Thymus (tissue), 11 donors: Measurements from ENCODE around the gene PARD3B. TPM values are rescaled to one million over a fixed set of nuclear protein-coding genes. Genes with fewer than 3 reads are reported as not detected.

Experiments
- DNase-seq, 9 donors: peaks; one replicate each; pipeline ENCODE4 v3.0.0-alpha.2; 2013; ENCODE audit warnings: low spot score in 9 of 9, low read depth in 6 of 9, missing footprints in 1 of 9
- H3K27ac ChIP-seq, 2 donors: one replicate each; pipeline ENCODE4 v1.5.1; 2013; ENCODE audit warnings: control low read depth in 1 of 2, low read depth in 1 of 2, low read length in 1 of 2, mild to moderate bottlenecking in 1 of 2, moderate library complexity in 1 of 2
- H3K27me3 ChIP-seq, 2 donors: one replicate each; pipeline ENCODE4 v1.5.1; 2013; ENCODE audit warnings: low read length in 1 of 2; ENCODE audit not compliant: control insufficient read depth in 2 of 2, insufficient read depth in 1 of 2
- H3K36me3 ChIP-seq, 2 donors: one replicate each; pipeline ENCODE4 v1.5.1; 2013; ENCODE audit warnings: low read length in 1 of 2, mild to moderate bottlenecking in 1 of 2, moderate library complexity in 1 of 2; ENCODE audit not compliant: control insufficient read depth in 2 of 2, insufficient read depth in 2 of 2
- H3K4me1 ChIP-seq, 2 donors: one replicate each; pipeline ENCODE4 v1.5.1; 2013; ENCODE audit warnings: low read length in 2 of 2; ENCODE audit not compliant: control insufficient read depth in 2 of 2, insufficient read depth in 2 of 2
- H3K4me3 ChIP-seq, 2 donors: one replicate each; pipeline ENCODE4 v1.5.1; 2013; ENCODE audit warnings: low read length in 2 of 2, control low read depth in 1 of 2, mild to moderate bottlenecking in 1 of 2
- H3K9me3 ChIP-seq, 2 donors: one replicate each; pipeline ENCODE4 v1.5.1; 2013; ENCODE audit warnings: low read length in 1 of 2, mild to moderate bottlenecking in 1 of 2; ENCODE audit not compliant: control insufficient read depth in 2 of 2, insufficient read depth in 1 of 2
- WGBS: extraction: QIAGEN DNeasy Blood & Tissue Kit; methylation state at CpG from one replicate; pipeline ENCODE4 v1.1.7; 2013; 5-methylcytosine and 5-hydroxymethylcytosine counted together
- polyA plus RNA-seq: library from polyadenylated mRNA; stranded (reverse); fragments of 200-250 nt; gene quantifications from one replicate; pipeline ENCODE4 v1.2.3, GENCODE V29; 2013
- total RNA-seq: library from RNA; stranded (reverse); fragments of 120-200 nt; gene quantifications from one replicate; pipeline ENCODE4 v1.2.4, GENCODE V29; 2013
- donor health status: healthy.

Gene PARD3B
- total and polyA plus RNA-seq, 2 donors: 1.0 to 2.4 TPM

DNA sequence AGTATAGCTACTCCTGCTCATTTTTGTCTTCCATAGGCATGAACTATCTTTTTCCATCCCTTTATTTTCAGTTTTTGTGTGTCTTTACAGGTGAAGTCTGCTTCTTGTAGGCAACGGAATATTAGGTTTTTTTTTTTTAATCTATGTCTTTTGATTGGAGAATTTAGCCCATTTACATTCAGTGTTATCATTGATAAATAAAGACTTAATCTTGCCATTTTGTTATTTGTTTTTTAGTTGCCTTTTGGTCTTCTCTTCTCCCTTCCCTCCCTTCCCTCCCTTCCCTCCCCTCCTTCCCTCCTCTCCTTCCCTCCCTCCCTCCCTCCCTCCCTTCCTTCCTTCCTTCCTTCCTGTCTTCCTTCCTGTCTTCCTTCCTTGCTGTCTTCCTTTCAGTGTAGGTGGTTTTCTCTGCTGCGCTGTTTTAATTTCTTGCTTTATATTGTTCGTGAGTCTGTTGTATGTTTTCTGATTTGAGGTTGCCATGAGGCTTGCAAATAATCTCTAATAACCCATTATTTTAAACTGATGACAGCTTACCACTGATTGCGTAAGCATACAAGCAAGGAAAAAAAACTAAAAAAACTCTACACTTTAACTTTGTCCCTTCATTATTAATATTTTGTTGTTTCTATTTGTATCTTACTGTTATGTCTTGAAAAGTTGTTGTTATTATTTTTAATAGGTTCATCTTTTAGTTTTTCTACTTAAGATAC, 353.8 kb downstream of the PARD3B start:
- H3K4me3 ChIP-seq: no peak overlapping the region
- H3K36me3 ChIP-seq: no peaks in the 10 kb centered on the region
- DNase-seq: no peak
- no peaks in the 10 kb centered on the region for H3K9me3 ChIP-seq
- no peaks in the 10 kb centered on the region for H3K4me1 ChIP-seq
- H3K27ac ChIP-seq: no peak overlapping the region
- no peaks in the 10 kb centered on the region for H3K27me3 ChIP-seq
- 97% methylated on average over 4 of the region's 4 CpGs for WGBS

DNA sequence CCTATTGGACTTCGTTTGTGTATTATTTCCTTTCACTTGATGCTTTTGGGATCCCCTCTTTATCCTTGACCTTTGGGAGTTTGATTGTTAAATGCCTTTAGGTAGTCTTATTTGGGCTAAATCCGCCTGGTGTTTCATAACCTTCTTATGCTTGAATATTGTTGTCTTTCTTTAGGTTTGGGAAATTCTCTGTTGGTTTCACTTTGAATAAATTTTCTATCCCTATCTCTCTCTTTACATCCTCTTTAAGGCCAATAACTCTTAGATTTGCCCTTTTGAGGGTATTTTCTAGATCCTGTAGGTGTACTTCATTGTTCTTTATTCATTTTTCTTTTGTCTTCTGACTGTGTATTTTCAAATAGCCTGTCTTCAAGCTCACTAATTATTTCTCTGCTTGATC, 354.7 kb downstream of the PARD3B start:
- Histone ChIP-seq H3K36me3 (no peaks in the 10 kb centered on the region), H3K27me3 (no peaks in the 10 kb centered on the region), H3K4me1 (no peaks in the 10 kb centered on the region), H3K27ac (no peak overlapping the region), H3K4me3 (no peak overlapping the region), H3K9me3 (no peaks in the 10 kb centered on the region)
- 86% methylated on average over 2 of the region's 2 CpGs for WGBS
- no peak for DNase-seq

- 65% methylated on average over 2 of the region's 2 CpGs for WGBS
- no peaks in the 10 kb centered on the region for H3K36me3 ChIP-seq
These were observed 355.2 kb downstream of the PARD3B start for GRCh38 chr2:204900487-204900886.

GRCh38 chr2:204900910-204901309, 355.6 kb downstream of the PARD3B start:
- Histone ChIP-seq H3K36me3 (no peaks in the 10 kb centered on the region), H3K27me3 (no peaks in the 10 kb centered on the region), H3K9me3 (no peaks in the 10 kb centered on the region), H3K4me1 (no peaks in the 10 kb centered on the region), H3K27ac (no peak overlapping the region), H3K4me3 (no peak overlapping the region)
- no peak for DNase-seq
- 92% methylated on average over 1 of the region's 1 CpG for WGBS

More at GRCh38 chr2:204900487-204900886, 355.2 kb downstream of the PARD3B start:
- Histone ChIP-seq H3K27me3 (no peaks in the 10 kb centered on the region), H3K9me3 (no peaks in the 10 kb centered on the region), H3K27ac (no peak overlapping the region), H3K4me1 (no peaks in the 10 kb centered on the region), H3K4me3 (no peak overlapping the region)
- no peak for DNase-seq

DNA sequence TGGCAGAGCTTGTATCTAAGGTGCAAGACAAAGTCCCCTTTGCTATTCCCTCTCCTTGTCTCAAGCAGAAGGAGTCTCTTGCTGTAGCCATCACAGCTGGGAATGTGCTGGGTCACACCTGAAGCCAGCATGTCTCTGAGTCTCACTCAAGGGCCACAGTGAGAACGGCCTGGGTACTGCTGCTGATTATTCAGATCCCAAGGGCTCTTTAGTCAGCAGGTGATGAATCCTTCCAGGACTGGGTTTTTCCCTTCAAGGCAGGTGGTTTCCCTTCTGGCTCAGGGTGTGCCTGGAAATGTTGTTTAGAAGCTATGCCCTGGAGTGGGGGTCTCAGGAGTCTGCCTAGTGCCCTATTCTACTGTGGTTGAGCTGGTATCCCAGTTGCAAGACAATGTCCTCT, 356.3 kb downstream of the PARD3B start:
- H3K36me3 ChIP-seq: no peaks in the 10 kb centered on the region
- H3K9me3 ChIP-seq: no peaks in the 10 kb centered on the region
- no peaks in the 10 kb centered on the region for H3K27me3 ChIP-seq
- WGBS: 96% methylated on average over 1 of the region's 1 CpG
- H3K4me3 ChIP-seq: no peak overlapping the region
- no peak overlapping the region for H3K27ac ChIP-seq
- H3K4me1 ChIP-seq: no peaks in the 10 kb centered on the region
- no peak for DNase-seq

- no peak overlapping the region for H3K27ac ChIP-seq
- no peak for DNase-seq
- H3K4me1 ChIP-seq: no peaks in the 10 kb centered on the region
- no peak overlapping the region for H3K4me3 ChIP-seq
- H3K9me3 ChIP-seq: no peaks in the 10 kb centered on the region
- H3K27me3 ChIP-seq: no peaks in the 10 kb centered on the region
- no peaks in the 10 kb centered on the region for H3K36me3 ChIP-seq
- 96% methylated on average over 2 of the region's 2 CpGs for WGBS
These were observed 364.5 kb downstream of the PARD3B start for GRCh38 chr2:204909791-204910190.

DNA sequence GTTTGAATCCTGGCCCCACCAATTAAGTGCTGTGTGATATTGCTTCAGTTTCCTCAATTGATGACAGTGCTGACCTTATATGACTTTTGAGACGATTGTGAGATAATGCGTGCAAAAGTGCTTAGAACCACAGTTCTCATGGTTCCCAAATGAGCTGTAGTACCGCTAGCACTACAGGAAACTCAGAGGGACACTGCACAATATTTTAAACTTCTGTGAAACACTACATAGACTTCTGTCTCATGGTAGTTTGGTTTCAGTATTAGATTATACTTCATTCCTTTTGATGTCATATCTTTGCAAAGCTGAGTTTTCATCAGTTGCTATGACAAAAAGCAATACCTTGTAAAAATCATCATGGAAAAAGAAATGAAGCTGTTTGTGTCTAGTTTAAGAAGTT, 368.0 kb downstream of the PARD3B start:
- 97% methylated on average over 3 of the region's 3 CpGs for WGBS
- Histone ChIP-seq H3K36me3 (no peaks in the 10 kb centered on the region), H3K9me3 (no peaks in the 10 kb centered on the region), H3K4me3 (no peak overlapping the region), H3K27ac (no peak overlapping the region), H3K27me3 (no peaks in the 10 kb centered on the region), H3K4me1 (no peaks in the 10 kb centered on the region)
- DNase-seq: no peak

DNA sequence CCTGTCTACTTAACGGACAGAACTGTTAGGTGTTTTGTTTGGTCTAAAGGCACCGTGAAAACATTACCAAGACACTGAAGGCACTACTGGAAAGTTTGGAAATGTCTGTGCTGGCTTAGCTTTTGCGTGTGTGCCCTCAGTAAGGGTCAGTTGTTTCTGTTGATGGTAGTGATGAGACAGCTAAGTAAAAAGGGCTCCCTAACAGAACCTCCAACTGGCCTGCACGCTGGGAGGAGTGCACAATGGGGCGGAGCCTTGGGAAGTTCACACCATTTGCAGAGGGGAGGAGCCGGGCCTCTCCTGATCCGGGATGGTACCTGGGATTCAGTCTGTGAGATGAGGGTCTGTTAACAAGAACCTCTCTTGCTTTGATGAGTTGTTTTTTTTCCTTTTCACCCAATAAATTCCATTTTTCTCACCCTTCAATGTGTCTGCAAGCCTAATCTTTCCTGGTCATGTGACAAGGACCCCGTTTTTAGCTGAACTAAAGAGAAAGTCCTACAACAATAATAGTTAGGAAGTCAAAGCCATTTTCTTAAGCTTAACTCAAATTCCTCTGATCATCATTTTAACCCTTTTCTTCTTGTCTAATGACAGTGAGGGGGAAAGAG, 368.7 kb downstream of the PARD3B start:
- Histone ChIP-seq H3K9me3 (no peaks in the 10 kb centered on the region), H3K4me3 (no peak overlapping the region), H3K27me3 (no peaks in the 10 kb centered on the region), H3K36me3 (no peaks in the 10 kb centered on the region), H3K27ac (no peak overlapping the region), H3K4me1 (no peaks in the 10 kb centered on the region)
- no peak for DNase-seq
- 94% methylated on average over 8 of the region's 8 CpGs for WGBS

DNA sequence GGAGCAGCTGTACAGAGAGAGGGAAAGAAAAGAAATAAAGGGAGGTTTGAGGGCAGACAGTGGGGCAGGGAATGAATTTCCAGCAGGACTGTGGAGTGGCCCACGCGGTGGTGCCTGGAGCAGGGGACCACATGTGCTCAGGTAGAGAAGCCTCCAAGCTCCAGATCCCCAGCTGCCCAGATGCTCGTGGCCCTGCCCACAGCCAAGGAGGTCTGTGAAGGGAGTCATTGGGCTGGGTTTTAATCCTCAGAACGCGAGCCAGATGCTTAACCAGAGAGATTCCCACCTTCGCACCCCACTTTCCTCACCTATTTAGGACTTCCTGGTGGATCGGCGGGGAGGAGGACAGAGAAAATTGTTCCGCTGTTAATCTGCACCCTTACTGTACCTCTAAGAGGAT, 369.4 kb downstream of the PARD3B start:
- Histone ChIP-seq H3K36me3 (no peaks in the 10 kb centered on the region), H3K4me1 (no peaks in the 10 kb centered on the region), H3K9me3 (no peaks in the 10 kb centered on the region), H3K27me3 (no peaks in the 10 kb centered on the region), H3K4me3 (no peak overlapping the region), H3K27ac (no peak overlapping the region)
- DNase-seq: no peak
- WGBS: 97% methylated on average over 9 of the region's 9 CpGs
